HCT116 (cell line): Measurements from ENCODE around the gene TBX4. TPM values are rescaled to one million over a fixed set of nuclear protein-coding genes. Genes with fewer than 3 reads are reported as not detected.

Experiments used
- ATAC-seq: fragments of 200-7000 bp; cut with Tn5 transposase; 2 replicates; pipeline ENCODE4 v1.9.1; 2020; ENCODE audit warnings: mild to moderate bottlenecking, moderate library complexity
- BruUV-seq: library from RNA; stranded (reverse); fragments of 400-500 nt; replicated peaks from 2 replicates; lab custom pipeline; 2021; lab: Mats Ljungman, UMichigan
- CTCF ChIA-PET: fragments of 300-600 bp; sonication (Branson Sonifier 250); formaldehyde crosslinking; loops from one replicate; lab custom pipeline; 2021; ENCODE audit warnings: antibody characterized with exemption; lab: Charles Lee
- POLR2A ChIA-PET: fragments of 300-600, 350-600 bp; sonication (Branson Sonifier 250); formaldehyde crosslinking; loops from one replicate; lab custom pipeline; 2021; ENCODE audit warnings: antibody characterized with exemption; lab: Charles Lee
- RAD21 ChIA-PET, 2 experiments: fragments of 300-600 bp; sonication (Branson Sonifier 250); formaldehyde crosslinking; loops; one replicate each; lab custom pipeline; 2023; ENCODE audit warnings: low total read pairs in 2 of 2; ENCODE audit not compliant: uncharacterized antibody in 2 of 2, unreplicated experiment in 2 of 2, low non-redundant PET in 1 of 2; lab: Charles Lee
- DNase-seq: peaks from one replicate; pipeline ENCODE4 v3.0.0-alpha.2; 2010; ENCODE audit warnings: low read depth, low spot score
- H2AFZ ChIP-seq: fragments of 200-600 bp; shearing (Covaris generic), sonication (generic); 2 replicates; pipeline ENCODE4 v1.6.1; 2017; ENCODE audit warnings: low read depth, mixed run types, mixed read lengths, antibody characterized with exemption, low read length; ENCODE audit not compliant: poor library complexity, severe bottlenecking
- H3K27ac ChIP-seq: 2 replicates; pipeline ENCODE4 v1.5.1; 2012; ENCODE audit warnings: low read depth, low read length
- H3K27me3 ChIP-seq: fragments of 200-600 bp; sonication (generic); 2 replicates; pipeline ENCODE4 v1.6.1; 2016; ENCODE audit warnings: mixed run types, low read length, mixed read lengths; ENCODE audit not compliant: insufficient read depth
- H3K36me3 ChIP-seq, 2 experiments: fragments of 200-500 bp in 1 of 2; fragments of 200-600 bp in 1 of 2; sonication (Bioruptor generic) in 1 of 2; sonication (generic) in 1 of 2; 2 replicates each; pipeline versions ENCODE4 v1.5.1 to v1.6.1; 2014 to 2016; ENCODE audit warnings: low read length in 2 of 2, inconsistent platforms in 1 of 2, mixed read lengths in 1 of 2, mixed run types in 1 of 2; ENCODE audit not compliant: insufficient read depth in 2 of 2, control insufficient read depth in 1 of 2
- H3K4me1 ChIP-seq, 2 experiments: fragments of 200-600 bp in 1 of 2; sonication (generic) in 1 of 2; 2 replicates each; pipeline versions ENCODE4 v1.5.1 to v1.6.1; 2012 to 2017; ENCODE audit warnings: low read length in 2 of 2, inconsistent platforms in 1 of 2, mild to moderate bottlenecking in 1 of 2, mixed read lengths in 1 of 2, mixed run types in 1 of 2, moderate library complexity in 1 of 2; ENCODE audit not compliant: insufficient read depth in 2 of 2, control insufficient read depth in 1 of 2
- H3K4me2 ChIP-seq: fragments of 200-600 bp; sonication (generic); 2 replicates; pipeline ENCODE4 v1.6.1; 2017; ENCODE audit warnings: mixed run types, low read length, mixed read lengths
- H3K4me3 ChIP-seq, 2 experiments: fragments of 200-600 bp in 1 of 2; sonication (generic) in 1 of 2; replicated peaks in 1 of 2; 2 replicates each; pipeline ENCODE4 v1.5.1; 2011 to 2016; ENCODE audit warnings: low read length in 2 of 2, control low read depth in 1 of 2, low read depth in 1 of 2, mild to moderate bottlenecking in 1 of 2, mixed read lengths in 1 of 2, mixed run types in 1 of 2
- H3K79me2 ChIP-seq: fragments of 200-600 bp; sonication (generic); 2 replicates; pipeline ENCODE4 v1.6.1; 2017; ENCODE audit warnings: mild to moderate bottlenecking, mixed run types, low read length, moderate library complexity, mixed read lengths; ENCODE audit not compliant: insufficient read depth
- H3K9ac ChIP-seq: fragments of 200-600 bp; sonication (generic); 2 replicates; pipeline ENCODE4 v1.6.1; 2016; ENCODE audit warnings: low read length, mixed read lengths
- H3K9me2 ChIP-seq: fragments of 200-600 bp; sonication (generic), shearing (Covaris generic); 2 replicates; pipeline ENCODE4 v1.6.1; 2017; ENCODE audit warnings: mixed run types, mild to moderate bottlenecking, moderate library complexity; ENCODE audit not compliant: insufficient read depth
- H3K9me3 ChIP-seq, 2 experiments: fragments of 200-500 bp in 1 of 2; fragments of 200-600 bp in 1 of 2; sonication (Bioruptor generic) in 1 of 2; sonication (generic) in 1 of 2; 2 replicates each; pipeline ENCODE4 v1.6.1; 2014 to 2017; ENCODE audit warnings: low read length in 2 of 2, mixed read lengths in 2 of 2, inconsistent platforms in 1 of 2, low read depth in 1 of 2, mild to moderate bottlenecking in 1 of 2, mixed run types in 1 of 2, moderate library complexity in 1 of 2; ENCODE audit not compliant: control insufficient read depth in 1 of 2, insufficient read depth in 1 of 2
- H4K20me1 ChIP-seq: fragments of 200-600 bp; sonication (generic), shearing (Covaris generic); 2 replicates; pipeline ENCODE4 v1.6.1; 2017; ENCODE audit warnings: mixed run types, mild to moderate bottlenecking, moderate library complexity; ENCODE audit not compliant: insufficient read depth
- CBX3 ChIP-seq: IDR thresholded peaks from 2 replicates; pipeline ENCODE4 v1.6.1; 2012; ENCODE audit warnings: low read depth
- CEBPB ChIP-seq: IDR thresholded peaks from 2 replicates; pipeline ENCODE4 v1.6.1; 2012; ENCODE audit warnings: low read depth
- CTCF ChIP-seq, 3 experiments: fragments of 200-600 bp in 1 of 3; sonication (generic) in 1 of 3; IDR thresholded peaks in 2 of 3; conservative IDR thresholded peaks in 1 of 3; 2 replicates each; pipeline ENCODE4 v1.5.1; 2012 to 2017; ENCODE audit warnings: low read depth in 2 of 3, low read length in 2 of 3, antibody characterized with exemption in 1 of 3, borderline replicate concordance in 1 of 3, control low read depth in 1 of 3, mild to moderate bottlenecking in 1 of 3, mixed read lengths in 1 of 3, mixed run types in 1 of 3, moderate library complexity in 1 of 3; ENCODE audit not compliant: insufficient read depth in 1 of 3
- EGR1 ChIP-seq: IDR thresholded peaks from 2 replicates; pipeline ENCODE4 v1.6.1; 2012; ENCODE audit warnings: low read depth
- EZH2phosphoT487 ChIP-seq: fragments of 200-600 bp; IDR thresholded peaks from 2 replicates; pipeline ENCODE4 v1.6.1; 2018; ENCODE audit warnings: antibody characterized with exemption, borderline replicate concordance
- POLR2AphosphoS5 ChIP-seq: IDR thresholded peaks from 2 replicates; pipeline ENCODE4 v1.6.1; 2011; ENCODE audit warnings: mild to moderate bottlenecking, low read depth, low read length, moderate library complexity
- SIN3A ChIP-seq: IDR thresholded peaks from 2 replicates; pipeline ENCODE4 v1.6.1; 2012; ENCODE audit warnings: low read depth
- TCF7L2 ChIP-seq: IDR thresholded peaks from 2 replicates; pipeline ENCODE4 v1.7.0; 2011; ENCODE audit warnings: borderline replicate concordance, inconsistent platforms; ENCODE audit not compliant: insufficient read depth, insufficient read length; ENCODE audit errors: extremely low read depth
- YY1 ChIP-seq: IDR thresholded peaks from 2 replicates; pipeline ENCODE4 v1.6.1; 2011; ENCODE audit warnings: low read length, low read depth, moderate library complexity, mild to moderate bottlenecking; ENCODE audit not compliant: insufficient replicate concordance; ENCODE audit errors: extremely low read depth
- ZFX ChIP-seq: fragments of 450-650 bp; IDR thresholded peaks from 2 replicates; pipeline ENCODE4 v1.6.1; 2017
- ZNF274 ChIP-seq: fragments of 200-500 bp; sonication (Bioruptor generic); IDR thresholded peaks from 2 replicates; pipeline ENCODE4 v1.6.1; 2014; ENCODE audit warnings: mild to moderate bottlenecking, low read depth, low read length, inconsistent platforms
- intact Hi-C: fragments of 100-400 bp; cut with micrococcal nuclease; formaldehyde crosslinking; loops from 2 replicates; pipeline ENCODE4 v1.10.0; 2022
- total RNA-seq: library from RNA; stranded (reverse); gene quantifications from one replicate; pipeline ENCODE4 v1.2.1, GENCODE V29; 2021; ENCODE audit not compliant: unreplicated experiment

TBX4 gene
- total RNA-seq, 1 experiment from 2014 or later, result 0.27 TPM

- CTCF ChIA-PET, result interaction anchor here (1.4 to 2.3 kb wide), 4 partner anchors 10 to 688 kb away, joined by 3 to 9 read pairs (median 4); no protein-coding TSS in a partner anchor
Observed at GRCh38 chr17:61421460-61421859, 30.8 kb upstream of the TBX4 start.

GRCh38 chr17:61422116-61422799 lies 30.0 kb upstream of the TBX4 start:
- H3K4me2 ChIP-seq, result no peak overlapping the region
- no peak overlapping the region for H3K9ac ChIP-seq
- intact Hi-C loops, result no loop called here
- H3K79me2 ChIP-seq, result no peaks in the 10 kb centered on the region
- CTCF ChIA-PET, result no interaction called here
- H3K4me1 ChIP-seq, result peaks cover 31 to 32% of the 10 kb centered on the region in 2 experiments
- H3K4me3 ChIP-seq, result no peak overlapping the region
- H3K27me3 ChIP-seq, result no peaks in the 10 kb centered on the region
- POLR2A ChIA-PET, result no interaction called here
- no peak overlapping the region for H2AFZ ChIP-seq
- no peaks in the 10 kb centered on the region for H3K9me2 ChIP-seq
- H3K27ac ChIP-seq, result no peak overlapping the region
- ATAC-seq, result no peak
- RAD21 ChIA-PET, result no interaction called here
- no peaks in the 10 kb centered on the region for H4K20me1 ChIP-seq
- BruUV-seq, result no TSS peak
- TF ChIP-seq EZH2phosphoT487, result no peak
- TF ChIP-seq CTCF (IDR thresholded peaks at IDR 0.05 in 2 of 3, conservative IDR thresholded peaks at IDR 0.05 in 1 of 3; ENCODE audit: borderline replicate concordance in 1 of 3, insufficient read depth in 1 of 3, low read depth in 2 of 3, low read length in 2 of 3), result no peak
- no peak for TF ChIP-seq ZNF274
- no peak for TF ChIP-seq POLR2AphosphoS5
- no peak for TF ChIP-seq YY1
- TF ChIP-seq CEBPB, result no peak
- TF ChIP-seq TCF7L2, result no peak
- TF ChIP-seq, all 23 proteins: peak for 0
- no peaks in the 10 kb centered on the region for H3K36me3 ChIP-seq
- H3K9me3 ChIP-seq, result no peaks in the 10 kb centered on the region; a peak in 1 of 4 replicates
- no peak for DNase-seq

More at GRCh38 chr17:61421460-61421859, 30.8 kb upstream of the TBX4 start:
- intact Hi-C loops, result no loop called here
- H3K4me2 ChIP-seq, result no peak overlapping the region
- H3K36me3 ChIP-seq, result no peaks in the 10 kb centered on the region
- ChIA-PET RAD21 (no interaction called here), POLR2A (no interaction called here)
- H3K9ac ChIP-seq, result no peak overlapping the region
- no peaks in the 10 kb centered on the region for H3K27me3 ChIP-seq
- H3K9me3 ChIP-seq, result no peaks in the 10 kb centered on the region
- H3K4me1 ChIP-seq, result peaks cover 30 to 32% of the 10 kb centered on the region in 2 experiments
- DNase-seq (no peak), ATAC-seq (no peak)
- no TSS peak for BruUV-seq
- TF ChIP-seq EGR1, result no peak
- TF ChIP-seq SIN3A, result no peak
- no peak for TF ChIP-seq CBX3
- TF ChIP-seq ZFX, result no peak
- H3K27ac ChIP-seq, result no peak overlapping the region
- H2AFZ ChIP-seq, result no peak overlapping the region
- H4K20me1 ChIP-seq, result no peaks in the 10 kb centered on the region
- H3K79me2 ChIP-seq, result no peaks in the 10 kb centered on the region
- H3K4me3 ChIP-seq, result no peak overlapping the region
- no peaks in the 10 kb centered on the region for H3K9me2 ChIP-seq
